Ectodermal cell (in vitro differentiated cells): ENCODE measurements around the gene JAG2. TPM values are rescaled to one million over a fixed set of nuclear protein-coding genes. Genes with fewer than 3 reads are reported as not detected.

ENCODE experiments used
- H3K27ac ChIP-seq: 2 replicates; pipeline ENCODE4 v1.7.0; 2013; ENCODE audit warnings: mild to moderate bottlenecking, low read depth, low read length; ENCODE audit not compliant: insufficient read depth, poor library complexity, severe bottlenecking
- H3K27me3 ChIP-seq: 2 replicates; pipeline ENCODE4 v1.7.0; 2013; ENCODE audit warnings: mild to moderate bottlenecking, low read length; ENCODE audit not compliant: insufficient read depth, control insufficient read depth, poor library complexity, severe bottlenecking
- H3K36me3 ChIP-seq: one replicate; pipeline ENCODE4 v1.7.0; 2013; ENCODE audit warnings: low read length; ENCODE audit not compliant: control insufficient read depth, insufficient read depth
- H3K4me1 ChIP-seq: one replicate; pipeline ENCODE4 v1.7.0; 2013; ENCODE audit warnings: low read length; ENCODE audit not compliant: control insufficient read depth, insufficient read depth
- H3K4me3 ChIP-seq: 2 replicates; pipeline ENCODE4 v1.7.0; 2013; ENCODE audit warnings: low read depth, low read length, control low read depth; ENCODE audit not compliant: insufficient read depth
- H3K9me3 ChIP-seq: 2 replicates; pipeline ENCODE4 v1.7.0; 2013; ENCODE audit warnings: mild to moderate bottlenecking, low read length, moderate library complexity; ENCODE audit not compliant: control insufficient read depth
- WGBS, 2 experiments: methylation state at CpG; one replicate each; pipeline ENCODE4 v1.1.7; 2013; ENCODE audit warnings: missing lambda C conversion rate in 2 of 2; 5-methylcytosine and 5-hydroxymethylcytosine counted together
- polyA plus RNA-seq, 4 experiments: library from polyadenylated mRNA; stranded (reverse); fragments of 50-300 nt; gene quantifications; one replicate each; pipeline ENCODE4 v1.2.3, GENCODE V29; 2013

Gene JAG2
- 6.0 TPM for polyA plus RNA-seq (2013, experiment 1 of 4)
- 6.8 TPM for polyA plus RNA-seq (2013, experiment 2 of 4)
- 5.3 TPM for polyA plus RNA-seq (2013, experiment 3 of 4)
- polyA plus RNA-seq (2013, experiment 4 of 4) = 7.0 TPM

DNA sequence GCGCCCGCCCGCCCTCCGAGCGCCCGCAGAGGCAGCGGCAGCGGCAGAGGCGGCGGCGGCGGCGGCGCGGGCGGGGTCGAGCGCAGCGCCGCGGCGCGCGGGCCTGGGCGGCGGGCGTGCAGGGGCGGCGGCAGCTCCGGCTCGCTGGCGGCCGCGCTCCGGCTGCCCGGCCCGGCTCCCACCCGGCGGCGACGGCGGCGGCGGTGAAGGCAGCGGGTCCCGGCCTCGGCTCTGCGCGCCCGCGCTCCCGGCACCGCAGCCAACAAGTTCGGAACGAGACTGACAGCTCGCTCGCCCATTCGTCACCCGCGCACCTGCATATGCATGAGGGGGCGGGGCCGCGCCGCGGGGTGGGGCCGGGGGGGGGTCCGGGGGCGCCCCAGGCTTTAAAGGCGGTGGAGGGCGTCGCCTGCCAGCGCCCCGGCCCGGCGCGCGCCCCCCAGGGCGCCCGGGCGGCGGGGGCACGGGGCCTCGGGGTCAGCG is at the start of gene JAG2:
JAG2 (minus strand) TSS at position 281 of the 483 bp plus-strand sequence. CDS start 356 bp downstream, outside the sequence.
- H3K4me3 ChIP-seq = peak within 1 kb of the TSS; percentile 39
- peaks cover 5% of the 10 kb centered on the region for H3K4me1 ChIP-seq
- no peaks in the 10 kb centered on the region for H3K9me3 ChIP-seq
- peaks cover 41% of the 10 kb centered on the region for H3K27me3 ChIP-seq
- 0% methylated on average over 84 of the region's 84 CpGs for WGBS, 2 experiments
- no peak within 1 kb of the TSS for H3K27ac ChIP-seq
- H3K36me3 ChIP-seq = no peaks in the 10 kb centered on the region

DNA sequence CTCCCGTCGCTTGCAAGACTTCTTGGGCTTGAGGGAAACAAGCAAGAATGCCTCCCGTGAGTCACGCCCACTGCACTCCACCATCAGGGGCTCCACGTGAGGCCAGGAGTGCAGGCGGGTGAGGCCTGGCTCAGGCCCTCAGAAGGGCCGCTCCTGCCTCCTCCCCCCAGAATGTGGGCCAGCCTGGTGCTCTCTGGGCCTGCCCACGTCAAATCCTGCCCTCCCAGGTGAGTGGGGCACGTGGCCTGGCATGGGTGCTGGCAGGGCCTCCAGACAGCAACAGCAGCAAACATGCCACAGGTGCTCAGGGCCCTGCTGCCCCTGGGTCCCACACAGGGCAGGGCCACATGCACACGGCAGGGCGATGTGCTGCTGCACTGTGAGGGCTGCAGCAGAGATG is 49.2 kb upstream of the JAG2 start:
- no peaks in the 10 kb centered on the region for H3K4me1 ChIP-seq
- 94 to 95% methylated on average over 11 of the region's 11 CpGs for WGBS, 2 experiments
- H3K27me3 ChIP-seq = no peaks in the 10 kb centered on the region
- no peak overlapping the region for H3K4me3 ChIP-seq
- H3K9me3 ChIP-seq = no peaks in the 10 kb centered on the region
- H3K27ac ChIP-seq = no peak overlapping the region
- peaks cover 5% of the 10 kb centered on the region for H3K36me3 ChIP-seq

DNA sequence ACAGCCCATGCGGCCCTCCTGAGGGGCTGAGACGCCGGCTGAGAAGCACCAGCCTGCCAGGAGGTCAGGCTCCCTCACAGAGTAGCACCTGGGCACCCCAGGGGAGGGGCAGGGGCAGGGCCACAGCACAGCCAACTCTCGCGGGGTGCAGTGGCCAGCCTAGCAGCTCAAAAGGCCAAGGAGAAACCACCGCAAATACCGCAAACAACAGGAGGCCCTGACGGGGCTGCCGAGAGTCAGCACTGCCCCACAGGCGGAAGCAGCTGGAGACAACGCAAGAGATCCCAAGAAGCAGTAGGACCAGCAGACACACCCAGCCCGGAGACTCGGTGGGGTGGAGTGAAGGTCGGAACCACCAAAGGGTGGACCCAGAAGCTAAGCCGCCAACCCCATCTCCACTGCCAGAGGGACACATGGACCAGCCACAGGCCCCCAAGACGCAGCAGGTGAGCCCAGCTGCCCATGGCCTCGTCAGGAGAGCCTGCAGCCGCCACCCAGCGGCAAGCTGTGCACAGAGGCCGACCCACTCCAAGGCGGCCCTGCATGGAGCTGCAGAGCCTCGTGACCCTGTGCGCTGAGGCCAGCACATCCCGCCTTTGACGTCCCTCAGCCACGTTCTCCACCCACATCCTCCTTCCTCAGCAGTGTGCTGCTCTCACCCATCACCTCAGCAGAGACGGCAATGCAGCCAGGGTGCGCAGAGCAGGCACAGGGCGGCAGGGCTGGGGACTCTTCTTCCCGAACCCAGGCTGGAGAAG is 48.1 kb upstream of the JAG2 start:
- no peaks in the 10 kb centered on the region for H3K4me1 ChIP-seq
- H3K9me3 ChIP-seq = no peaks in the 10 kb centered on the region
- H3K27ac ChIP-seq = no peak overlapping the region
- peaks cover 5% of the 10 kb centered on the region for H3K36me3 ChIP-seq
- H3K4me3 ChIP-seq = no peak overlapping the region
- WGBS, 2 experiments = 93 to 94% methylated on average over 30 of the region's 30 CpGs
- H3K27me3 ChIP-seq = no peaks in the 10 kb centered on the region

DNA sequence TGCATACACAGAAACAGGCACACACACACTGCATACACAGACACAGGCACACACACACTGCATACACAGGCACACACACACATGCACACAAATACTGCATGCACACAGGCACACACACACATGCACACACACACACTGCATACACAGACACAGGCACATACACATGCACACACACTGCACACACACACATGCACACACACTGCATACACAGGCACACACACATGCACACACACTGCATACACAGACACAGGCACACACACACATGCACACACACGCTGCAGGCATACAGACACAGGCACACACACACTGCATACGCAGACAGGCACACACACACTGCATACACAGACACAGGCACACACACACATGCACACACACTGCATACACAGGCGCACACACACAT is 47.0 kb upstream of the JAG2 start:
- Histone ChIP-seq H3K27ac (no peak overlapping the region), H3K36me3 (no peaks in the 10 kb centered on the region), H3K4me3 (no peak overlapping the region), H3K9me3 (no peaks in the 10 kb centered on the region), H3K27me3 (no peaks in the 10 kb centered on the region), H3K4me1 (no peaks in the 10 kb centered on the region)
- WGBS, 2 experiments = 89 to 97% methylated on average over 3 of the region's 3 CpGs

DNA sequence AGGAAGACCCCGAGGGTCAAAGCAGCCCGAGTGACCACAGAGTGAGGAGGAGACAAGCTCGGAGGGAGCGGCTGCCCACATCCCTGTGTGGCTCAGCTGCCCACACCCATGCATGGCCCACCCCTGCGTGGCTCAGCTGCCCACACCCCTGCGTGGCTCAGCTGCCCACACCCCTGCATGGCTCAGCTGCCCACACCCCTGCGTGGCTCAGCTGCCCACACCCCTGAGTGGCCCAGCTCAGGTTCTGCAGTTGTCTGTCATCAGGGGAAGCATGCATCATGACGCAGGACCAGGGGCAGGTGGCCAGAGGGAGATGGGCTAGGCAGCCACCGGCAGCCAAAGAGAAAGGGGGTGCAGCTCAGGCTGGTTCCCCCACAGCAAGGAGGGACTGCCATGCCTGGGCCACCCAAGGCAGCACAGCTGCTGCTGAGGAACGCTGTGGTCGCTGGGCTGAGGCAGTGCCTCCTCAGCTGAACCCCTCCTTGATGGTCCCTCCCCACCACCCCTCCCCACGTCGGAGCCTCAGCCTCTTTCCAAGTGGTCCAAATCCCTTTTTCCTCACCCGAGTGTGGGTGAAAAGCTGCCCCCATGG is 45.8 kb upstream of the JAG2 start:
- no peaks in the 10 kb centered on the region for H3K9me3 ChIP-seq
- H3K4me3 ChIP-seq = no peak overlapping the region
- no peaks in the 10 kb centered on the region for H3K27me3 ChIP-seq
- no peak overlapping the region for H3K27ac ChIP-seq
- no peaks in the 10 kb centered on the region for H3K36me3 ChIP-seq
- no peaks in the 10 kb centered on the region for H3K4me1 ChIP-seq
- 94% methylated on average over 14 of the region's 14 CpGs for WGBS, 2 experiments

DNA sequence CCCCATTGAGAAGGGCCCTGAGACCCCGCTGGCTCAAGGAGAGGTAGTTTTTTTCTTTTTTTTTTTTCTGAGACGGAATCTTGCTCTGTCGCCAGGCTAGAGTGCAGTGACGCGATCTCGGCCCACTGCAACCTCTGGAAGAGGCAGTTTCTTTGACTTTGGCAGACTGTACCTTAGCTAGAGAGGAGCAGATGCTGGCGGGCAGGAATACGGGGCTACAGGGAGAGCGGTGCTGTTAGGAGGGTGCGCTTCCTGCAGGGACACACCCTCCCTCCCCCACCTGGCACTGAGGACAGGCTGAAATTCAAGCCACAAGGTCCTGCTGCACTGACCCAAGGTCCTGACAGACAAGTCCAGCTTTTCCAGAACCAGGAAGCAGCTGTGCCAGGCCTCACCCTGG is 44.8 kb upstream of the JAG2 start:
- Histone ChIP-seq H3K27ac (no peak overlapping the region), H3K4me3 (no peak overlapping the region), H3K27me3 (no peaks in the 10 kb centered on the region), H3K4me1 (no peaks in the 10 kb centered on the region), H3K36me3 (no peaks in the 10 kb centered on the region), H3K9me3 (no peaks in the 10 kb centered on the region)
- WGBS, 2 experiments = 93 to 94% methylated on average over 10 of the region's 10 CpGs

DNA sequence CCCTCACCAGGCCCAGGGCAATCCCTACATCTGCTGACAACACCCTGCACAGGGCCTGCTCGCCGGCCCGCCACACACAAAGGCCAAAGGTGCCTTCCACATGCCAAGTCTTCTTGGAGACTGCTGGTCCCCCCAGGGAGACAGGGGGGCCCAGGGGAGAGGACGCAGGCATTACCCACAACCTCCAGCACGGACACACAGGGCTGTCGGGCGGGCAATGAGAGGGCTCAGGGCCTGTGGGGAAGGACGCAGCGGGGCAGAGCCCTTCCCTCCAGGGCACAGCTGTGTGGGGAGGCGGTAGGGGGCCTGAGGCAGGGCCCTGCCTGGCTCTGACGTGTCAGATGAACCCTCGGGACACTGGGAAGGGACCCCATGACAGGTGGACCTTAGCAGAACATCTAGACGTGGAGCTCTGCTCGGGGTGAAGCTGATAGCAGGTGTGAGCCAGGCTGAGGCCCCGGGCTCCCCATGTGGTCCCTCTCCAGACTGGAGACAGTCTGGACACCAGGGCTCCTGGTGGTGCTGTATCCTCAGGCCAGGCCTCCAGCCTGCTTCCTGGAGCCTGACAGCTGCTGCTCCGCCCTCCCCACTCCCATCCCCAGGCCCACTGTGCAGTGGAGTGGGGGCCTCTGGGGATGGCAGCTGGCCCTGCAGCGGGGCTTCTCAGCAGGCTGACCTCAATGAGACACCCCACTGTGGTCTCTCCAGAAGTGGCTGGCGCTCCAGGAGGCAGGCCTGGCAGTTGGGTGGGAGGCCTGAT is 44.1 kb upstream of the JAG2 start:
- WGBS, 2 experiments = 87 to 88% methylated on average over 18 of the region's 18 CpGs
- Histone ChIP-seq H3K27me3 (no peaks in the 10 kb centered on the region), H3K9me3 (no peaks in the 10 kb centered on the region), H3K4me3 (no peak overlapping the region), H3K36me3 (no peaks in the 10 kb centered on the region), H3K4me1 (peaks cover 1% of the 10 kb centered on the region), H3K27ac (no peak overlapping the region)

DNA sequence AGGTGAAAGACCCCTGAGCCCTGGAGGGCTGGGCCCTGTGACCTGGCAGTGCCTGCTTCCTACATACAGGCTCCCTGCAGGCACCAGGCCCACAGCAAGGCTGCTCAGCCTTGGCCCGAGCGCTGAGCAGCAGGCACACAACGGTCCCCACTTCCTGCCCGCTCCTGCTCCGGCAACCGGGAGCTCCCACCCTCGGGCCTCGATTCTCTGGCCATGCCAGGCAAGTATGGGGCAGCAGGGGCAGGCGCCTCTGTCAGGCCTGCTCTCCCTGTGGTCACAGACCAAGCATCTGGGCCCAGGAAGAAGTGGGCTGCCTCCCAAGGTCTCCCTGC is 43.1 kb upstream of the JAG2 start:
- Histone ChIP-seq H3K27ac (no peak overlapping the region), H3K4me1 (peaks cover 2% of the 10 kb centered on the region), H3K9me3 (no peaks in the 10 kb centered on the region), H3K27me3 (no peaks in the 10 kb centered on the region), H3K36me3 (no peaks in the 10 kb centered on the region), H3K4me3 (no peak overlapping the region)
- WGBS, 2 experiments = 94 to 95% methylated on average over 9 of the region's 9 CpGs

DNA sequence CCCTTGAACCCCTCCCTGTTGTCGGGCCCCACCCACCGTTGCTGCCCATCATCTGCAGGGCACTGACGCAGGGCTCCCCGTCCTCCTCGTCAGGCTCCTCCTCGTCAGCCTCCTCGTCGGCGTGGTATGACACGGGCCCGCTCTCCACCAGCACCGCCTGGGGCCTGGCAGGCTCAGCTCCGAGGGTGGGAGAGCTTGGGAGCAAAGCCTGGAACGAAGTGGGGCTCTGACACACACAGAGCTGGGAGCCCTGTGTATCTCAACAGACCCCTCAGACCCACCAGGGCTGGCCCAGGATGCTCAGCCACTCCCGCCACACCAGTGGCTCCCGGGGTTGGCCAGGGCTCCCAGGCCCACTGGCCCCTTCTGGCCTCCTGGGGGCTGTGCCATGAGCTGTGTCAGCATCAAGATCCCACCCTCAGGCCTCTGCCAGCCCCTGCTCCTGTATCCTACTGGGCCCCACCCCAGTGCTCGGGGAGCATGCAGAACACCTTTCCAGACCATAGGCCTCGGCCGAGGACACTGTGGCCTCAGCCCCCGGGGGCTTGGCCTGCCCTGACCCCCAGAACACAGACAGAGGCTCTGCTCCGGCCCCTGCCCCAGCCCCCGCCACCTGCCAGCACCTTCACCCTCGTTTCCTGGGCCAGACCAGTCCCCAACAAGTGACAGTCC is 42.6 kb upstream of the JAG2 start:
- WGBS, 2 experiments = 94% methylated on average over 23 of the region's 23 CpGs
- Histone ChIP-seq H3K36me3 (no peaks in the 10 kb centered on the region), H3K4me1 (peaks cover 2% of the 10 kb centered on the region), H3K27me3 (no peaks in the 10 kb centered on the region), H3K9me3 (no peaks in the 10 kb centered on the region), H3K4me3 (no peak overlapping the region), H3K27ac (no peak overlapping the region)
